HG03342 (cell line): ENCODE results near the gene ENSA.
"Not testable (repeated sequence)": the region's sequence is repeated elsewhere in the genome, so short reads cannot be mapped to it uniquely, and the experiment has no call there.

Source experiments
- ATAC-seq: cut with Tn5 transposase; IDR thresholded peaks from one replicate; pipeline ENCODE4 v1.9.1; 2021; ENCODE audit warnings: mild to moderate bottlenecking, moderate library complexity; ENCODE audit not compliant: unreplicated experiment

The ENSA gene

GRCh38 chr1:150622303-150622975 is 7.0 kb downstream of the ENSA start:
- ATAC-seq: no peak

GRCh38 chr1:150621497-150622302 is 7.7 kb downstream of the ENSA start:
- ATAC-seq: no peak

- no peak for ATAC-seq
Measured at GRCh38 chr1:150620919-150621318, 8.5 kb downstream of the ENSA start.

- no peak for ATAC-seq
Measured at GRCh38 chr1:150619576-150620509, 9.6 kb downstream of the ENSA start.

- ATAC-seq: no peak
Measured at GRCh38 chr1:150615346-150616201, 13.8 kb downstream of the ENSA start.

GRCh38 chr1:150613061-150613920 is 16.1 kb downstream of the ENSA start:
- ATAC-seq: no peak

- no peak for ATAC-seq
Measured at GRCh38 chr1:150612014-150612345, 17.4 kb downstream of the ENSA start.

GRCh38 chr1:150610576-150610975 is 18.8 kb downstream of the ENSA start:
- no peak for ATAC-seq

- no peak for ATAC-seq
Measured at GRCh38 chr1:150609732-150610131, 19.7 kb downstream of the ENSA start.

GRCh38 chr1:150606463-150607142 is 22.8 kb downstream of the ENSA start:
- no peak for ATAC-seq

- ATAC-seq: not testable (repeated sequence)
Measured at GRCh38 chr1:150605451-150605731, 24.0 kb downstream of the ENSA start.

GRCh38 chr1:150604226-150604588 is 25.2 kb downstream of the ENSA start:
- no peak for ATAC-seq

GRCh38 chr1:150603711-150604110 is 25.7 kb downstream of the ENSA start:
- no peak for ATAC-seq

GRCh38 chr1:150602372-150602771 is 27.0 kb downstream of the ENSA start:
- ATAC-seq: not testable (repeated sequence)

GRCh38 chr1:150601540-150601939 is 27.9 kb downstream of the ENSA start:
- no peak for ATAC-seq

- ATAC-seq: not testable (repeated sequence)
Measured at GRCh38 chr1:150598346-150598745, 31.1 kb downstream of the ENSA start.

GRCh38 chr1:150596976-150597375 is 32.4 kb downstream of the ENSA start:
- no peak for ATAC-seq

GRCh38 chr1:150596095-150596892 is 33.1 kb downstream of the ENSA start:
- no peak for ATAC-seq
